ENCODE data around the gene RNF123. TPM values are rescaled to one million over a fixed set of nuclear protein-coding genes. Genes with fewer than 3 reads are reported as not detected.

The RNF123 gene
- total RNA-seq, 1 donor from 2014 or later: 40.1 TPM

DNA sequence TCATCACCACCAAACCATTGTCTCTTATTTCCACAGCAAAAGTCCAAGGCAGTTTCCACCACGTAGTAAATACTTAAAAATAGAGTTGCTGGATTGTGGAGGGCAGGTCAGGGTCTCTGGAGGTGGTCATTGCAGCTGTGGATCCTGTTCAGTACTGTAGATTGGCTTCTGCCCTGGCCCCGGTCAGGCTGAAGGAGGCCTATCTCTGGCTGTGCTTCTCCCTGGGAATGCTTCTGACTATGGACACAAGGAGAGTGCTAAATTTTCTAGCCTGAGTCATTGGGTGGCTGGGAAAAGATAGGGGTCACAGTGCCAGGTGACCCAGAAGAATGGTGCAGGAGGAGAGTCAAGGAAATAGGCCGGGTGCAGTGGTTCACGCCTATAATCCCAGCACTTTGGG, 60.7 kb downstream of the RNF123 start:
- Mint-ChIP-seq H3K4me1 (ENCODE audit: low read depth) (peaks cover 55% of the 10 kb centered on the region), H3K27ac (ENCODE audit: unreplicated experiment) (peak overlapping the region; percentile 70), H3K36me3 (ENCODE audit: low read depth) (peaks cover 8% of the 10 kb centered on the region), H3K9me3 (ENCODE audit: low read depth) (no peaks in the 10 kb centered on the region), H3K4me3 (ENCODE audit: unreplicated experiment) (no peak overlapping the region), H3K27me3 (ENCODE audit: low read depth) (no peaks in the 10 kb centered on the region)
- TF ChIP-seq, protein P1, sequence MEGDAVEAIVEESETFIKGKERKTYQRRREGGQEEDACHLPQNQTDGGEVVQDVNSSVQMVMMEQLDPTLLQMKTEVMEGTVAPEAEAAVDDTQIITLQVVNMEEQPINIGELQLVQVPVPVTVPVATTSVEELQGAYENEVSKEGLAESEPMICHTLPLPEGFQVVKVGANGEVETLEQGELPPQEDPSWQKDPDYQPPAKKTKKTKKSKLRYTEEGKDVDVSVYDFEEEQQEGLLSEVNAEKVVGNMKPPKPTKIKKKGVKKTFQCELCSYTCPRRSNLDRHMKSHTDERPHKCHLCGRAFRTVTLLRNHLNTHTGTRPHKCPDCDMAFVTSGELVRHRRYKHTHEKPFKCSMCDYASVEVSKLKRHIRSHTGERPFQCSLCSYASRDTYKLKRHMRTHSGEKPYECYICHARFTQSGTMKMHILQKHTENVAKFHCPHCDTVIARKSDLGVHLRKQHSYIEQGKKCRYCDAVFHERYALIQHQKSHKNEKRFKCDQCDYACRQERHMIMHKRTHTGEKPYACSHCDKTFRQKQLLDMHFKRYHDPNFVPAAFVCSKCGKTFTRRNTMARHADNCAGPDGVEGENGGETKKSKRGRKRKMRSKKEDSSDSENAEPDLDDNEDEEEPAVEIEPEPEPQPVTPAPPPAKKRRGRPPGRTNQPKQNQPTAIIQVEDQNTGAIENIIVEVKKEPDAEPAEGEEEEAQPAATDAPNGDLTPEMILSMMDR (IDR thresholded peaks at IDR 0.05): no peak
- no peak for DNase-seq (ENCODE audit: low spot score)

DNA sequence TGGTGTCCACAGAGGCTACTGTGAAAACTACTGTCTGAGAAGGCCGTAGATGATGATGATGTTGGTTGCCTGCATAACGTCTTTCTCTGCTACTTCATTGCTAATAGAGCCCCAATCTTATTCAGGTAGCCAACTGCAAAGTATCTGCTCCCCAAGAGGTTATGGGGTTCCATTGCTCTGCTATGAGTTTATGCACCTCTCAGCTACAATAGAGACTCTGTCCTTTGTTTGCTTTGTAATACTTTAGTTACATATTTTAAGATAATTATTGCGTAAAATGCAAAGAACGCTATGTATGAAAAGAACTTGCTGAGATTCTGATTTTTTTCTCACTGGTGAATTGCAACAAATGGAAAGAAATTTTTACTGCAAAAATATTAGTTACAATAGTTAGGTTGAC, 62.1 kb downstream of the RNF123 start:
- H3K36me3 Mint-ChIP-seq (ENCODE audit: low read depth): peaks cover 5% of the 10 kb centered on the region
- peak overlapping the region; percentile 12 for H3K27ac Mint-ChIP-seq (ENCODE audit: unreplicated experiment)
- H3K4me1 Mint-ChIP-seq (ENCODE audit: low read depth): peaks cover 57% of the 10 kb centered on the region
- no peak for DNase-seq (ENCODE audit: low spot score)
- no peaks in the 10 kb centered on the region for H3K9me3 Mint-ChIP-seq (ENCODE audit: low read depth)
- H3K4me3 Mint-ChIP-seq (ENCODE audit: unreplicated experiment): no peak overlapping the region
- H3K27me3 Mint-ChIP-seq (ENCODE audit: low read depth): no peaks in the 10 kb centered on the region
- TF ChIP-seq, protein P1 (IDR thresholded peaks at IDR 0.05): no peak

DNA sequence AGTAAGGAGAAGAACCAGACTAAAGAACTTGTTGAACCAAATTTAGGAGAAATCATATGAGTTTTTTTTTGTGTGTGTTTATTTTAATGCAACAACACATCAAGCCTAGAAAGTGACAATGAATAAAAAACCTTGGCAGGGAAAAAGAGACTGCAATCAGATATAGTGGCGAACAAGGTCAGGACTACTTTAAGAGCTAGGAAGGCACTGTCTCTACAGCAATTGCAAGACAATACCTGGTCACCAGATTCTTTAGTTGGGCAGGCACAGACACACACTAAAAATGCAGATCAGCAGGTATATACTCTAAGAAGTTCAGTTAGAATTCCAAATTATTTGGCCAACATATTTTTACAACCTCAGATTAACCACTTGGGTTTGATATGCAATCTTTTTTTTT, 65.2 kb downstream of the RNF123 start:
- peaks cover 35% of the 10 kb centered on the region for H3K4me1 Mint-ChIP-seq (ENCODE audit: low read depth)
- no peaks in the 10 kb centered on the region for H3K9me3 Mint-ChIP-seq (ENCODE audit: low read depth)
- TF ChIP-seq, protein P1 (IDR thresholded peaks at IDR 0.05): no peak
- H3K27me3 Mint-ChIP-seq (ENCODE audit: low read depth): no peaks in the 10 kb centered on the region
- H3K4me3 Mint-ChIP-seq (ENCODE audit: unreplicated experiment): no peak overlapping the region
- no peak overlapping the region for H3K27ac Mint-ChIP-seq (ENCODE audit: unreplicated experiment)
- no peak for DNase-seq (ENCODE audit: low spot score)
- peaks cover 4% of the 10 kb centered on the region for H3K36me3 Mint-ChIP-seq (ENCODE audit: low read depth)

DNA sequence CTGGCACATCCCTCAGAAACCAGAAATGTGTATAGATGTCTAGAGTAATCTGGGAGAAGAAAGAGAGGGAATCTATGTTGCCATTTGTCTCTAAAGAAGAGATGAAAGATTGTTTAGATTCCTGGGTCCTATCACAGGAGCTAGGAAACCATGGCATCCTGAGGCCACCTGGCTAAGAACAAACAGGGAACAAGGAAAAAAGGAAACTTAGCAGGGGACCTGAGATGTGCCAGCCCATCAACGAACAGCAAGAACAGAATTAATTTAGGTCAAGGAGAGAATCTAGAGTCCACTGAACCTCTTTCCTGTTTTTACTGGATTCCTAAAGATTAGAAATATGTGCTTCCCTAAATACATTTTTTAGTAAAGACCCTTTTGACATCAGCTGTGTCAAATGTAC, 66.7 kb downstream of the RNF123 start:
- no peaks in the 10 kb centered on the region for H3K9me3 Mint-ChIP-seq (ENCODE audit: low read depth)
- DNase-seq (ENCODE audit: low spot score): no peak
- H3K27me3 Mint-ChIP-seq (ENCODE audit: low read depth): no peaks in the 10 kb centered on the region
- TF ChIP-seq, protein P1 (IDR thresholded peaks at IDR 0.05): no peak
- peak overlapping the region; percentile 43 for H3K27ac Mint-ChIP-seq (ENCODE audit: unreplicated experiment)
- peaks cover 2% of the 10 kb centered on the region for H3K36me3 Mint-ChIP-seq (ENCODE audit: low read depth)
- no peak overlapping the region for H3K4me3 Mint-ChIP-seq (ENCODE audit: unreplicated experiment)
- peaks cover 35% of the 10 kb centered on the region for H3K4me1 Mint-ChIP-seq (ENCODE audit: low read depth)

DNA sequence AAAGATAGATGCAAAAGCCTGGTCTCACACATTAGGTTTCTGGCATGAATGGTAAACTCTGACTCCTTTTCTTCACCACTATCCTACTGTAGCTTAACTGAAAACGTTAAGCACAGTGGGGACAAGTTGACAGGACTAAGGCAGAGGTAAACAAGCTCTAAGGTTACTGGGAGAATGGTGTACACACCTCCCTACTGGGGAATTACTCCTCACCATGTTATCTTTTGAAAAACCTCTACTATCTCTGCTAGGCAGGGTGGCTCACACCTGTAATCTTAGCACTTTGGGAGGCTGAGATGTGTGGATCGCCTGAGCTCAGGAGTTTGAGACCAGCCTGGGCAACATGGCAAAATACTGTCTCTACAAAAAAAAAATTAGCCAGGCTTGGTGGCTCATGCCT, 67.8 kb downstream of the RNF123 start:
- H3K27me3 Mint-ChIP-seq (ENCODE audit: low read depth): no peaks in the 10 kb centered on the region
- H3K9me3 Mint-ChIP-seq (ENCODE audit: low read depth): no peaks in the 10 kb centered on the region
- no peak overlapping the region for H3K27ac Mint-ChIP-seq (ENCODE audit: unreplicated experiment)
- H3K36me3 Mint-ChIP-seq (ENCODE audit: low read depth): peaks cover 2% of the 10 kb centered on the region
- no peak overlapping the region for H3K4me3 Mint-ChIP-seq (ENCODE audit: unreplicated experiment)
- no peak for DNase-seq (ENCODE audit: low spot score)
- peaks cover 29% of the 10 kb centered on the region for H3K4me1 Mint-ChIP-seq (ENCODE audit: low read depth)
- TF ChIP-seq, protein P1 (IDR thresholded peaks at IDR 0.05): no peak

Data from chondrocyte (in vitro differentiated cells).